ENCODE results near the gene PITX1. TPM values are rescaled to one million over a fixed set of nuclear protein-coding genes. Genes with fewer than 3 reads are reported as not detected.

PITX1 gene
- total RNA-seq, 1 experiment from 2014 or later, result 31.0 TPM

DNA sequence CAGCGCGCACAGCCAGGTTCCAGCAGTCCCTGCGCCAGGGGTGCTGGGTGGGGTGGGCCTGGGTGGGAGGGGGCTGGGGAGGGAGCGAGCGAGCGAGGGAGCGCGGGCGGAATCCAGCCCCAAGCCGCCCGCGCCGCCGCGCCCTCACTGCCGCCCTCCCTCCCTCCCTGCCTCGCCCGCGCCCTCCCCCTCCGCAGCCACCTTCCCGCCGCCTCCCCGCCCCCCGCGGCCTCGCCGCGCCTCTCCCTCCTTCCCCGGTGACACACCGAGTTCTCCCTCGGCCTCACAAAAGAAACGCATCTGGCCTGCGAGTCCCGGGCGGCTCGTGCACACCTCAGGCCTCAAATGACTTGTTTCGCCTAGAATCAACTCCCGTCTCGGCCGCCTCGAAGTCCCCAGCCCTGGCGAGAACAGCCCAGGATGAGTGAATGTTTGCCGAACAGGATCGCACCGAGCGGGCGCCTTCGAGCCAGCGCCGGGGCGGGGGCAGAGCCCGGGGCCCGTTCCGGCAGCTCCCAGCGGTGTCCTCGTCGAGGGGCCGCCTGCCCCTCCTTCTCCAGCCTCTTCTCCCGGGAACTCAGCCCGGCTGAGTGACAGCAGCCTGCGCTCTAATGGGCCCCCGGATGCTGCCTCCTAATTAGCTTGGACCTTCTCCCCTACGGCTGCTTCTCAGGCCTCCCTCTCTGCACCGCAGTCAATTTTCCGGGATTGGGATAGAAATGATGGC is 371 bp upstream of the PITX1 start:
- no peaks in the 10 kb centered on the region for H3K9me2 ChIP-seq (ENCODE audit: insufficient read depth)
- peak overlapping the region; percentile 91 for H3K27ac ChIP-seq (ENCODE audit: low read depth, low read length)
- H3K4me2 ChIP-seq (ENCODE audit: low read length), result peak overlapping the region; percentile 97
- H2AFZ ChIP-seq (ENCODE audit: low read depth, low read length, poor library complexity, severe bottlenecking), result no peak overlapping the region
- TF ChIP-seq POLR2A (IDR thresholded peaks at IDR 0.05; ENCODE audit: borderline replicate concordance, extremely low read depth, insufficient read depth, insufficient read length), result peak; percentile 25
- no peak for TF ChIP-seq RAD21 (IDR thresholded peaks at IDR 0.05; ENCODE audit: low read depth)
- TF ChIP-seq, protein P1, sequence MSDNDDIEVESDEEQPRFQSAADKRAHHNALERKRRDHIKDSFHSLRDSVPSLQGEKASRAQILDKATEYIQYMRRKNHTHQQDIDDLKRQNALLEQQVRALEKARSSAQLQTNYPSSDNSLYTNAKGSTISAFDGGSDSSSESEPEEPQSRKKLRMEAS (IDR thresholded peaks at IDR 0.05), result peak; percentile 69
- peak; percentile 18 for TF ChIP-seq TCF7L2 (IDR thresholded peaks at IDR 0.05; ENCODE audit: borderline replicate concordance, extremely low read depth, insufficient read depth, insufficient read length)
- peak; percentile 34; the same call in 1 of the 2 replicates for TF ChIP-seq ZFX (IDR thresholded peaks at IDR 0.05)
- no peak for TF ChIP-seq EZH2phosphoT487 (IDR thresholded peaks at IDR 0.05; ENCODE audit: borderline replicate concordance)
- ChIA-PET POLR2A (no interaction called here), RAD21 (ENCODE audit: low non-redundant PET in 1 of 2, low total read pairs in 2 of 2, uncharacterized antibody in 2 of 2, unreplicated experiment in 2 of 2) (interaction anchor here in 1 of 2 experiments (0.8 kb wide), 1 partner anchor 128 kb away, joined by 3 read pairs; no protein-coding TSS in a partner anchor), CTCF (interaction anchor here (1.1 kb wide), 1 partner anchor 129 kb away, joined by 3 read pairs; the partner anchor contains the start of gene PCBD2)
- DNase-seq (ENCODE audit: low read depth, low spot score), result peak; percentile 33
- no peaks in the 10 kb centered on the region for H3K27me3 ChIP-seq (ENCODE audit: insufficient read depth, low read length)
- H3K9ac ChIP-seq (ENCODE audit: low read length), result peak overlapping the region; percentile 97
- peaks cover 16 to 38% of the 10 kb centered on the region in 2 experiments for H3K4me1 ChIP-seq (ENCODE audit: control insufficient read depth in 1 of 2, insufficient read depth in 2 of 2, low read length in 2 of 2)
- BruUV-seq (replicated peaks), result TSS peak; percentile 81
- H3K9me3 ChIP-seq (ENCODE audit: control insufficient read depth in 1 of 2, insufficient read depth in 1 of 2, low read depth in 1 of 2, low read length in 2 of 2), result no peaks in the 10 kb centered on the region
- peak; percentile 72 for ATAC-seq
- peaks cover 0 to 1% of the 10 kb centered on the region in 2 experiments; a peak in 1 of 4 replicates for H3K36me3 ChIP-seq (ENCODE audit: control insufficient read depth in 1 of 2, insufficient read depth in 2 of 2, low read length in 2 of 2)
- intact Hi-C loops (cut with micrococcal nuclease), result loop anchor here (5.0 kb wide), 1 partner anchor 153 kb away; no protein-coding TSS in a partner anchor
- H3K79me2 ChIP-seq (ENCODE audit: insufficient read depth, low read length), result peaks cover 43% of the 10 kb centered on the region
- H4K20me1 ChIP-seq (ENCODE audit: insufficient read depth), result no peaks in the 10 kb centered on the region
- peak overlapping the region; percentile 92 to 100 for H3K4me3 ChIP-seq (replicated peaks in 1 of 2; ENCODE audit: low read depth in 1 of 2, low read length in 2 of 2)
